ENCODE data around the gene HIPK1.
"Not testable (repeated sequence)": the region's sequence is repeated elsewhere in the genome, so short reads cannot be mapped to it uniquely, and the experiment has no call there.

HIPK1 gene

DNA sequence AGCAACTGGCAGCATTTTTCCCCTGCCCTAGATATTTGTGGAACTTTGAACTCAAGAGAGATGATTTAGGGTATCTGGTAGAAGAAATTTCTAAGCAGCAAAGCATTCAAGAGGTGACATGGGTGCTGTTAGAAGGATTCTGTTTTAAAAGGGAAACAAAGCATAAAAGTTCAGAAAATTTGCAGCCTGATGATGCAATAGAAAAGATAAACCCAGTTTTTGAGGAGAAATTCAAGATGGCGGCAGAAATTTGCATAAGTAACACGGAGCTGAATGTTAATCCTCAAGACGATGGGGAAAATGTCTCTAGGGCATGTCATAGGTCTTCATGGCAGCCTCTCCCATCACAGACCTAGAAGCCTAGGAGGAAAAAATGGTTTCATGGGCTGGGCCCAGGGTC is 90.6 kb downstream of the HIPK1 start:
- DNase-seq: not testable (repeated sequence)

DNA sequence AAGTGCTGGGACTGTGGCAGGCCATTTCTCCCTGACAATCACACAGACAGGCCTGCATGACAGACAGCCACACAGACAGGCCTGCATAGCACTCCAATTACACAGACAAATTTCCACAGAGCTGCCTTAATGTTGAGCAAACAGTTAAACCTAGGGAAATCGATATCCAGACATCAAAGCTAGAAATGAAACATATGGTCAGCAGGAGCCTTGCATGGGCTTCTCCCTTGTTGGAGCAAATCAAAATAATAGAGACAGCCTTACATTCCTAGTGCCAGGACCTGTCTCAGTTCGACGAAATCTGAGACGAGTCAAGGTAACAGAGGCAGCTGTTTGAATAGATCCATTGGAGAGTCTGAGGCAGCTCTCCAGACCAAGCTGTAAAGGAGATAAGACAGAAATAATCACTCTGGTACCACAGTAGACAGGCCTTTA is 92.6 kb downstream of the HIPK1 start:
- no peak for DNase-seq

DNA sequence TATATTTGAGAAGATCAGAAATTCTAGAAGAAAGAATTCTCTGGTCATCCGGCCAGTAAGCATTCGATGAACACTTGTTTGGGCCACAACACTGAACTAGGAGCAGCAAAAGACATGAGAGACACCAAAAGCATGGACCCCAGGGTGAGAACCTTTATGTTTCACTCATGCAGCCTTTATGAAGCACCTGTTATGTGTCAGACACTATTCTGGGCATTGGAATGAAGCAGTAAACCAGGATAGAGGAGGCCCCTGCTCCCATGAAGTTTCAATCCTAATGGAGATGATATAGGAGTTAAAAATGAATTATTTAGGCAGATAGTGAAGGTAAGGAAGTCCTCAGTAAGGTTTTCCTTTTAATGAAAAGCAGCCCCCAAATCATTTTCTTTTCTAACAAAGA is 93.8 kb downstream of the HIPK1 start:
- DNase-seq: no peak

DNA sequence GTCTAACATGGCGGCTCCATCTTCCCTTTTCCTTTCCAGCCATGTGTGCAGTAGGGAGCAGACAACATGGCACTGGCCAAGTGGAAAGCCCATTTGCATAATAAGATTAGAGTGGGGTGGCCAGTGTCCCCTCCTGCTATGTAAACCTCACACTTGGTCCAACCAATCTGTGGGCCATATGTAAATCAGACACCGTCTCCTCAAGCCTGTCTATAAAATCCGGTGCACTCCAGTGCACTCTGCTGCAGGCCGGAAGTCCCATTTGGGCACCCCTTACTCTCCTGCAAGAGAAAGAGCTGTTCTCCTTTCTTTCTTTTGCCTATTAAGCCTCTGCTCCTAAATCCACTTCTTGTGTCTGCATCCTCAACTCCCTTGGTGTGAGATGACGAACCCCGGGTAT is 94.3 kb downstream of the HIPK1 start:
- DNase-seq: no peak

DNA sequence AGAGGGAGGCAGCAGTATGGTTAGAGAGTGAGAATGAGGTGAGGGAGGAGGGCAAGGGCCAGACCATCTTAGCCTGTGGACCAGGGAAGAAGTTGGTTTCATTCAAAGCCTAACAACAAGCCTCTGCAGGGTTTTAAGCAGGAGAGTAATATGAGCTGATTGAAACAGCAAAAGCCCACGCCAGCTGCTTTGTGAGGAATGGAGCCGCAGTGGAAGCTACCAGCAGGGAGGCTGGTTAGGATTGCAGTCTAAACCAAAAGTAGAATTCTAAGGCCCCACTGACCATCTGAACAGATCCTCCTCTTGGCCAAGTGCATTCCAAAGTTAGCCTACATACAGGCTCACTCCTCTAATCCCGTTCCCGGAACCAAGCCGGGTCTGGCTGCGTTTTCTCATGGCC is 94.9 kb downstream of the HIPK1 start:
- peak; percentile 40 for DNase-seq

DNA sequence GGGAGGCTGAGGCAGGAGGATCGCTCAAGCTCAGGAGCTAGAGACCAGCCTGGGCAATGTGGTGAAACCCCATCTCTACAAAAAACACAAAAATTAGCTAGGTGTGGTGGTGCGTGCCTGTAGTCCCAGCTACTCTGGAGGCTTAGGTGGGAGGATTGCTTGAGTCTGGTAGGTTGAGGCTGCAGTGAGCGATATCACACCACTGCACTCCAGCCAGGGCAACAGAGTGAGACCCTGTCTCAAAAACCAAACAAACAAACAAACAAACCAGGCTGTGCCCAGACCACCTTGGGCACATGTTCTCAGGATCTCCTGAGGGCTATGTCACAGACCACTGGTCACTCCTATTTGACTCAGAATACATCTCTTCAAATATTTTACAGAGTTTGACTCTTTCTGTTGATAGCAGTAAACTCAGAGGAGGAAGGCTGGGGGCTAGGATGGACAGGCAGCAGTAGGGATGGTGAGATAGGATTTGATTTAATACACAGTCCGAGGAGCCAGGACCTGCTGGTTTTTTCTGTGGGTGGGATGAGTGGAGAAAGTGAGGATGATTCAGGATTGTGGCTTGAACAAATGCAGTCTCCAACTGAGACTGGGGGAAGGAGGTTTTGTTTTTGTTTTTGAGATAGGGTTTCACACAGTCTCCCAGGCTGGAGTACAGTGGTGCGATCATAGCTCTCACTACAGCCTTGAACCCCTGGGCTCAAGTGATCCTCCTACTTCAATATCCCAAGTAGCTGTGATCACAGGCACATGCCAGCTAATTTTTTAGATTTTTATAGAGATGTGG is 96.7 kb downstream of the HIPK1 start:
- DNase-seq: peak; percentile 62

DNA sequence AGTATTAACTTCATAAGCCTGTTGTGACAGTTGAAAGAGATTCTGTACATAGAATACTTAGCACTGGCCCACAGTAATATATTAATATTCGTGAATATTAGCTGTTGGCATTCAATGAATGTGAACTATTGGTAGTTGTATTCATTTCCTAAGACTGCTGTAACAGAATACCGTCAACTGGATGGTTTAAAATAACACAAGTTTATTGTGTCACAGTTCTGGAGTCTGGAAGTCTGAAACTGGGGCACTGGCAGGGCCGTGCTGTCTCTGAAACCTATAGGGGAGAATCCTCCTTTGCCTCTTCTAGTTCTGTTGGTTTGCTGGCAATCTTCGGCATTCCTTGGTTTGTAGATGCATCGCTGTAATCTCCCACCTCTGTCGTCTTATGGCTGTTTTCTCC is 97.7 kb downstream of the HIPK1 start:
- DNase-seq: peak; percentile 30
